MM.1S (cell line): ENCODE results near the gene XRCC4.

Experiments
- DNase-seq: peaks from one replicate; pipeline ENCODE4 v3.0.0-alpha.2; 2015
- H2AFZ ChIP-seq: fragments of 300-600 bp; sonication (generic); 2 replicates; pipeline ENCODE4 v1.6.0; 2016; ENCODE audit warnings: antibody characterized with exemption, low read length
- H3F3A ChIP-seq: fragments of 300-600 bp; sonication (generic); 2 replicates; pipeline ENCODE4 v1.6.1; 2016; ENCODE audit warnings: mild to moderate bottlenecking, antibody characterized with exemption, low read length, moderate library complexity, mixed read lengths; ENCODE audit not compliant: insufficient read depth
- H3K27ac ChIP-seq: fragments of 300-600 bp; sonication (generic); 2 replicates; pipeline ENCODE4 v1.5.1; 2016; ENCODE audit warnings: mild to moderate bottlenecking, low read length
- H3K27me3 ChIP-seq: fragments of 300-600 bp; sonication (generic); replicated peaks from 2 replicates; pipeline ENCODE4 v1.6.0; 2016; ENCODE audit warnings: low read length; ENCODE audit not compliant: insufficient read depth
- H3K36me3 ChIP-seq: fragments of 300-600 bp; sonication (generic); replicated peaks from 2 replicates; pipeline ENCODE4 v1.6.1; 2016; ENCODE audit warnings: mild to moderate bottlenecking, low read length, mixed read lengths; ENCODE audit not compliant: insufficient read depth
- H3K4me1 ChIP-seq: fragments of 300-600 bp; sonication (generic); 2 replicates; pipeline ENCODE4 v1.6.1; 2016; ENCODE audit warnings: low read length, mixed read lengths
- H3K4me2 ChIP-seq: fragments of 300-600 bp; sonication (generic); 2 replicates; pipeline ENCODE4 v1.6.0; 2016; ENCODE audit warnings: low read depth, low read length
- H3K4me3 ChIP-seq: fragments of 300-600 bp; sonication (generic); 2 replicates; pipeline ENCODE4 v1.5.1; 2016; ENCODE audit warnings: low read length, mixed read lengths
- H3K79me2 ChIP-seq: fragments of 300-600 bp; sonication (generic); 2 replicates; pipeline ENCODE4 v1.6.1; 2016; ENCODE audit warnings: mixed run types, low read length, mixed read lengths
- H3K9ac ChIP-seq: fragments of 300-600 bp; sonication (generic); 2 replicates; pipeline ENCODE4 v1.6.1; 2016; ENCODE audit warnings: low read length, mixed read lengths
- H3K9me2 ChIP-seq: fragments of 300-600 bp; sonication (generic); replicated peaks from 2 replicates; pipeline ENCODE4 v1.6.1; 2016; ENCODE audit warnings: mild to moderate bottlenecking, low read length, mixed read lengths; ENCODE audit not compliant: insufficient read depth
- H3K9me3 ChIP-seq: fragments of 300-600 bp; sonication (generic); replicated peaks from 2 replicates; pipeline ENCODE4 v1.6.1; 2016; ENCODE audit warnings: mild to moderate bottlenecking, low read length, mixed read lengths; ENCODE audit not compliant: insufficient read depth
- H4K20me1 ChIP-seq: fragments of 300-600 bp; sonication (generic); 2 replicates; pipeline ENCODE4 v1.6.1; 2016; ENCODE audit warnings: mild to moderate bottlenecking, low read length, moderate library complexity, mixed read lengths; ENCODE audit not compliant: insufficient read depth
- CTCF ChIP-seq: fragments of 300-600 bp; sonication (generic); IDR thresholded peaks from 2 replicates; pipeline ENCODE4 v1.5.1; 2016; ENCODE audit warnings: antibody characterized with exemption, low read length, mixed read lengths
- EZH2 ChIP-seq: fragments of 300-600 bp; sonication (generic); optimal IDR thresholded peaks from 2 replicates; pipeline ENCODE3; 2017; ENCODE audit warnings: low read depth, mild to moderate bottlenecking, antibody characterized with exemption, low read length, mixed read lengths
- EZH2phosphoT487 ChIP-seq: fragments of 300-600 bp; sonication (generic); IDR thresholded peaks from 2 replicates; pipeline ENCODE4 v1.6.1; 2018; ENCODE audit warnings: antibody characterized with exemption, low read length

XRCC4 gene

GRCh38 chr5:83294246-83294645 is 216.9 kb downstream of the XRCC4 start:
- TF ChIP-seq CTCF (no peak), EZH2 (no peak), EZH2phosphoT487 (no peak)
- Histone ChIP-seq H3K9me2 (no peaks in the 10 kb centered on the region), H4K20me1 (no peaks in the 10 kb centered on the region), H3K9me3 (no peaks in the 10 kb centered on the region), H3K4me3 (no peak overlapping the region), H3K79me2 (no peaks in the 10 kb centered on the region), H2AFZ (no peak overlapping the region), H3K36me3 (no peaks in the 10 kb centered on the region), H3K4me1 (no peaks in the 10 kb centered on the region), H3K27me3 (no peaks in the 10 kb centered on the region), H3K4me2 (no peak overlapping the region), H3K9ac (no peak overlapping the region), H3K27ac (no peak overlapping the region), H3F3A (no peaks in the 10 kb centered on the region)
- DNase-seq = no peak

DNA sequence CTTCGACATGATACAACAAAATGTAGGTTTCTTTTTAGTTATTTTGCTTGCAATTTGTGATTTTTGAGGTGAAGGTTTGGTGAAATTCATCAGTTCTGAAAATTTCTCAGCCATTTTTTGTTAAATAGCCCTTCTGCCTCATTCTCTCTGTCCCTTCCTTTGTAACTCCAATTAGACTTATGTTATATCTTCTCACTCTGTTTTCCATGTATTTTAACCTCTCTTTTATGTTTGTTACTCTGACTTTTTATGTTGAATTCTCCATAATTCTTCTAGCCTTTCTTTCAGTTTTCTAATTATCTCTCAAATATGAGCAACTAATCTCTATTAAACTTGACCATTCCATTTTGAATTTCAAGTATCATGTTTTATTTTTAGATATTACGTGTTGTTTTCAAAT is 222.0 kb downstream of the XRCC4 start:
- Histone ChIP-seq H2AFZ (no peak overlapping the region), H3K27me3 (no peaks in the 10 kb centered on the region), H3K9ac (no peak overlapping the region), H3K79me2 (no peaks in the 10 kb centered on the region), H3K9me2 (no peaks in the 10 kb centered on the region), H3K27ac (no peak overlapping the region), H3K4me3 (no peak overlapping the region), H3K4me1 (no peaks in the 10 kb centered on the region), H3K4me2 (no peak overlapping the region), H4K20me1 (no peaks in the 10 kb centered on the region), H3F3A (no peaks in the 10 kb centered on the region), H3K36me3 (no peaks in the 10 kb centered on the region), H3K9me3 (no peaks in the 10 kb centered on the region)
- TF ChIP-seq CTCF (no peak), EZH2 (no peak), EZH2phosphoT487 (no peak)
- DNase-seq = no peak

DNA sequence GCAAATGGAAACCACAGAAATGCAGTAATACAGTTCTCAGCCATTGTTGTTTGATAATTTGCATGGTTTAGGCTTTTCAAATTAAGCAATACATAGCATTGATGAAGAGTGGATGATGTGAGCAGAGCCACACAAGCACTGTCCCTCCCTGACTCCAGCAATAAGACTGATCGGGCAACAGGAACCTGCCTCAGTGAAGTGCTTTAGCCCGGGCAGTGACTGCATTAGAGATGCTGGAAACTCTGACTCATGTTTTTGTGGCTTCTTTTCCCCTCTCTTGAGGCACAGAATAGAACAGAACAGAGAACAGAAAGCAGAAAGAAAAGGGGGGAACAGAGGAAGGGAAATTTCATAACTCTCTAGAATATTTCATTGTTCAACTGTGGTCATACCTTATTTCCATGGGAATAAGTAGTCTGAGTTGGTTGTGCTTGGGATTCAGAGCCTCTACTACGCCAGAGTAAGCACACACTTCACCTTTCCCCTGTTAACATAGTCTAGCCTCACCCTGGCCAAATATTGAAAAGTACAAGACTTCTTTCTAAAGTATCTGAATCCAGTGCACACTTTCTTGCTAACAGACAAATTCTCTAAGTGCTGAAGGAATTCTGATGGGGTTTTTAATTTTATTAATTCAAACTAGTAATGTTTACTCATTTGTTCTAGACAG is 229.4 kb downstream of the XRCC4 start:
- H3K36me3 ChIP-seq = no peaks in the 10 kb centered on the region
- no peak for TF ChIP-seq EZH2phosphoT487
- TF ChIP-seq EZH2 = no peak
- TF ChIP-seq CTCF = no peak
- H3K4me1 ChIP-seq = no peaks in the 10 kb centered on the region
- H3K9ac ChIP-seq = no peak overlapping the region
- no peaks in the 10 kb centered on the region for H3K9me2 ChIP-seq
- H2AFZ ChIP-seq = no peak overlapping the region
- no peaks in the 10 kb centered on the region for H3F3A ChIP-seq
- no peaks in the 10 kb centered on the region for H4K20me1 ChIP-seq
- H3K79me2 ChIP-seq = no peaks in the 10 kb centered on the region
- no peak overlapping the region for H3K4me3 ChIP-seq
- no peaks in the 10 kb centered on the region for H3K9me3 ChIP-seq
- no peaks in the 10 kb centered on the region for H3K27me3 ChIP-seq
- H3K27ac ChIP-seq = 0 out of 2 replicates have a peak overlapping the region, but pooled peaks have one; percentile 8
- H3K4me2 ChIP-seq = no peak overlapping the region
- no peak for DNase-seq
